Measurements from ENCODE around the gene RFX7. TPM values are rescaled to one million over a fixed set of nuclear protein-coding genes. Genes with fewer than 3 reads are reported as not detected.

RFX7 gene
- total RNA-seq, 1 donor: 7.6 TPM

- TF ChIP-seq, protein P1, sequence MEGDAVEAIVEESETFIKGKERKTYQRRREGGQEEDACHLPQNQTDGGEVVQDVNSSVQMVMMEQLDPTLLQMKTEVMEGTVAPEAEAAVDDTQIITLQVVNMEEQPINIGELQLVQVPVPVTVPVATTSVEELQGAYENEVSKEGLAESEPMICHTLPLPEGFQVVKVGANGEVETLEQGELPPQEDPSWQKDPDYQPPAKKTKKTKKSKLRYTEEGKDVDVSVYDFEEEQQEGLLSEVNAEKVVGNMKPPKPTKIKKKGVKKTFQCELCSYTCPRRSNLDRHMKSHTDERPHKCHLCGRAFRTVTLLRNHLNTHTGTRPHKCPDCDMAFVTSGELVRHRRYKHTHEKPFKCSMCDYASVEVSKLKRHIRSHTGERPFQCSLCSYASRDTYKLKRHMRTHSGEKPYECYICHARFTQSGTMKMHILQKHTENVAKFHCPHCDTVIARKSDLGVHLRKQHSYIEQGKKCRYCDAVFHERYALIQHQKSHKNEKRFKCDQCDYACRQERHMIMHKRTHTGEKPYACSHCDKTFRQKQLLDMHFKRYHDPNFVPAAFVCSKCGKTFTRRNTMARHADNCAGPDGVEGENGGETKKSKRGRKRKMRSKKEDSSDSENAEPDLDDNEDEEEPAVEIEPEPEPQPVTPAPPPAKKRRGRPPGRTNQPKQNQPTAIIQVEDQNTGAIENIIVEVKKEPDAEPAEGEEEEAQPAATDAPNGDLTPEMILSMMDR (IDR thresholded peaks at IDR 0.05; ENCODE audit: extremely low read depth, low read depth, low read length): no peak
- DNase-seq (ENCODE audit: insufficient read length, low spot score, missing footprints): no peak
- no peaks in the 10 kb centered on the region for H3K79me2 ChIP-seq (ENCODE audit: insufficient read depth, low read length)
Measured at GRCh38 chr15:56042982-56043980, 200.4 kb downstream of the RFX7 start.

DNA sequence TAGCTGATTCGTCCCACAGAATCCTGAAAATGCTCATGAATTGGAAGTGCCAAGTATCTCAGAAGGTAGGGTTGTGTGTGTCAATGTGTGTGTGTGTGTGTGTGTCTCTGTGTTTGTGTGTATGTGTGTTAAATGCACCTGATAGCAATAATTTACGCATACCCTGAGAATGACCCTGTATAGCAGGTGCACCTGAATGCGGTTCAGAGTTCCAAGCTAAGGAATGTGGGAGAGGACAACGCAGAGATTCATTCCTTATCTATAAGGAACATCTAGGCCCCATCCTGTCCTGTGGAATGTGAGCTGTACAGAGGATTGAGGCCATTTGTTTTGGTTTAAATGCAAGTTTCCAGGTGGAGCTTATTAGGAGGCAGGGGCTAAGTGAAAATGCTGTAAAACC lies 201.2 kb downstream of the RFX7 start:
- Histone ChIP-seq H3K36me3 (ENCODE audit: insufficient read depth, low read length) (no peaks in the 10 kb centered on the region), H2AFZ (ENCODE audit: low read length) (no peak overlapping the region), H4K20me1 (ENCODE audit: insufficient read depth, low read length) (no peaks in the 10 kb centered on the region), H3K4me1 (ENCODE audit: insufficient read depth, low read length) (peaks cover 25% of the 10 kb centered on the region), H3K27me3 (ENCODE audit: insufficient read depth, low read length) (no peaks in the 10 kb centered on the region), H3K4me3 (ENCODE audit: insufficient read depth, low read length) (no peak overlapping the region), H3K9me3 (ENCODE audit: low read depth, low read length) (no peaks in the 10 kb centered on the region), H3K79me2 (ENCODE audit: insufficient read depth, low read length) (no peaks in the 10 kb centered on the region), H3K4me2 (ENCODE audit: insufficient read depth, low read length) (no peak overlapping the region), H3K27ac (ENCODE audit: low read depth, low read length) (peak overlapping the region; percentile 59)
- DNase-seq (ENCODE audit: insufficient read length, low spot score, missing footprints): no peak
- TF ChIP-seq, protein P1 (IDR thresholded peaks at IDR 0.05; ENCODE audit: extremely low read depth, low read depth, low read length): no peak

More at GRCh38 chr15:56042982-56043980, 200.4 kb downstream of the RFX7 start:
- Histone ChIP-seq H3K27me3 (ENCODE audit: insufficient read depth, low read length) (no peaks in the 10 kb centered on the region), H3K4me1 (ENCODE audit: insufficient read depth, low read length) (peaks cover 25% of the 10 kb centered on the region), H2AFZ (ENCODE audit: low read length) (peak overlapping the region; percentile 79), H3K36me3 (ENCODE audit: insufficient read depth, low read length) (no peaks in the 10 kb centered on the region), H3K9me3 (ENCODE audit: low read depth, low read length) (no peaks in the 10 kb centered on the region), H3K4me2 (ENCODE audit: insufficient read depth, low read length) (peak overlapping the region; percentile 52), H3K27ac (ENCODE audit: low read depth, low read length) (peak overlapping the region; percentile 59), H4K20me1 (ENCODE audit: insufficient read depth, low read length) (no peaks in the 10 kb centered on the region), H3K4me3 (ENCODE audit: insufficient read depth, low read length) (peak overlapping the region; percentile 60)

- Histone ChIP-seq H3K79me2 (ENCODE audit: insufficient read depth, low read length) (no peaks in the 10 kb centered on the region), H3K4me1 (ENCODE audit: insufficient read depth, low read length) (peaks cover 25% of the 10 kb centered on the region), H2AFZ (ENCODE audit: low read length) (no peak overlapping the region), H4K20me1 (ENCODE audit: insufficient read depth, low read length) (no peaks in the 10 kb centered on the region), H3K4me3 (ENCODE audit: insufficient read depth, low read length) (no peak overlapping the region), H3K27me3 (ENCODE audit: insufficient read depth, low read length) (no peaks in the 10 kb centered on the region), H3K4me2 (ENCODE audit: insufficient read depth, low read length) (no peak overlapping the region), H3K36me3 (ENCODE audit: insufficient read depth, low read length) (no peaks in the 10 kb centered on the region), H3K9me3 (ENCODE audit: low read depth, low read length) (no peaks in the 10 kb centered on the region), H3K27ac (ENCODE audit: low read depth, low read length) (no peak overlapping the region)
- TF ChIP-seq, protein P1 (IDR thresholded peaks at IDR 0.05; ENCODE audit: extremely low read depth, low read depth, low read length): no peak
- no peak for DNase-seq (ENCODE audit: insufficient read length, low spot score, missing footprints)
Measured at GRCh38 chr15:56042031-56042430, 201.6 kb downstream of the RFX7 start.
